Erythroblast (primary cell): Measurements from ENCODE around the gene FBXO3.

Experiments
- GATA1 ChIP-seq: IDR thresholded peaks from 2 replicates; pipeline ENCODE4 v1.6.1; 2011; ENCODE audit warnings: low read depth, mild to moderate bottlenecking, control low read depth, low read length, moderate library complexity
- POLR2A ChIP-seq: IDR thresholded peaks from 2 replicates; pipeline ENCODE4 v1.6.1; 2011; ENCODE audit warnings: mild to moderate bottlenecking, low read length

- TF ChIP-seq POLR2A = no peak
- no peak for TF ChIP-seq GATA1
Observed at GRCh38 chr11:33697997-33698396, 76.3 kb downstream of the FBXO3 start.
